HepG2 (cell line): ENCODE data around the gene GTF2E1. TPM values are rescaled to one million over a fixed set of nuclear protein-coding genes. Genes with fewer than 3 reads are reported as not detected.

Source experiments
- ARID4A ChIP-seq: sonication (generic); formaldehyde crosslinking; IDR thresholded peaks from 2 replicates; pipeline ENCODE4 v1.5.0; 2020; ENCODE audit warnings: mild to moderate bottlenecking, missing genetic modification reagents, borderline replicate concordance
- FOXJ3 ChIP-seq: sonication (generic); formaldehyde crosslinking; IDR thresholded peaks from 2 replicates; pipeline ENCODE4 v1.4.0; 2020; ENCODE audit warnings: missing genetic modification reagents, mild to moderate bottlenecking, borderline replicate concordance
- HDAC1 ChIP-seq: sonication (generic); formaldehyde crosslinking; IDR thresholded peaks from 2 replicates; pipeline ENCODE4 v1.5.1; 2020; ENCODE audit warnings: mild to moderate bottlenecking, missing genetic modification reagents
- MLXIP ChIP-seq: sonication (generic); formaldehyde crosslinking; IDR thresholded peaks from 2 replicates; pipeline ENCODE4 v1.9.0; 2021; ENCODE audit warnings: missing genetic modification reagents, borderline replicate concordance
- MYC ChIP-seq: sonication (generic); formaldehyde crosslinking; IDR thresholded peaks from 2 replicates; pipeline ENCODE4 v1.9.0; 2021; ENCODE audit warnings: missing genetic modification reagents, borderline replicate concordance
- NONO ChIP-seq, 2 experiments: fragments of 450-650 bp in 1 of 2; sonication (generic) in 1 of 2; formaldehyde crosslinking in 1 of 2; IDR thresholded peaks in 1 of 2; conservative IDR thresholded peaks in 1 of 2; 2 replicates each; pipeline versions ENCODE4 v1.6.1 to v1.8.0; 2017 to 2022; ENCODE audit warnings: mild to moderate bottlenecking in 1 of 2, missing genetic modification reagents in 1 of 2, moderate library complexity in 1 of 2
- NR2F1 ChIP-seq, 2 experiments: fragments of 450-650 bp in 1 of 2; formaldehyde crosslinking in 1 of 2; IDR thresholded peaks; 2 replicates each; pipeline versions ENCODE4 v1.5.0 to v1.6.1; 2016 to 2020; ENCODE audit warnings: mild to moderate bottlenecking in 1 of 2, missing compliant biosample characterization in 1 of 2, missing genetic modification reagents in 1 of 2, moderate library complexity in 1 of 2
- SAP130 ChIP-seq: IDR thresholded peaks from 2 replicates; pipeline ENCODE4 v1.6.1; 2016; ENCODE audit warnings: low read depth
- SRY ChIP-seq: sonication (generic); formaldehyde crosslinking; IDR thresholded peaks from 2 replicates; pipeline ENCODE4 v1.8.0; 2022; ENCODE audit warnings: mild to moderate bottlenecking, missing genetic modification reagents
- SSRP1 ChIP-seq: IDR thresholded peaks from 2 replicates; pipeline ENCODE4 v1.6.1; 2016; ENCODE audit warnings: control low read depth
- THAP7 ChIP-seq: sonication (generic); formaldehyde crosslinking; IDR thresholded peaks from 2 replicates; pipeline ENCODE4 v1.8.1; 2023; ENCODE audit warnings: mild to moderate bottlenecking, missing genetic modification reagents
- ZC3H4 ChIP-seq: sonication (generic); formaldehyde crosslinking; IDR thresholded peaks from 2 replicates; pipeline ENCODE4 v1.4.0; 2020; ENCODE audit warnings: missing genetic modification reagents, borderline replicate concordance
- ZNF160 ChIP-seq: sonication (generic); formaldehyde crosslinking; IDR thresholded peaks from 2 replicates; pipeline ENCODE4 v1.8.0; 2022; ENCODE audit warnings: mild to moderate bottlenecking, inconsistent platforms, missing genetic modification reagents
- ZNF230 ChIP-seq: sonication (generic); formaldehyde crosslinking; IDR thresholded peaks from 2 replicates; pipeline ENCODE4 v1.4.0; 2020; ENCODE audit warnings: mild to moderate bottlenecking, missing genetic modification reagents
- ZNF235 ChIP-seq: sonication (generic); formaldehyde crosslinking; IDR thresholded peaks from 2 replicates; pipeline ENCODE4 v1.8.1; 2023; ENCODE audit warnings: mild to moderate bottlenecking, missing genetic modification reagents, borderline replicate concordance
- ZNF317 ChIP-seq: sonication (generic); formaldehyde crosslinking; IDR thresholded peaks from 2 replicates; pipeline ENCODE4 v1.5.0; 2020; ENCODE audit warnings: mild to moderate bottlenecking, missing genetic modification reagents
- ZNF607 ChIP-seq: sonication (generic); formaldehyde crosslinking; IDR thresholded peaks from 2 replicates; pipeline ENCODE4 v1.5.1; 2020; ENCODE audit warnings: missing genetic modification reagents, mild to moderate bottlenecking, borderline replicate concordance
- ZZZ3 ChIP-seq: sonication (generic); formaldehyde crosslinking; IDR thresholded peaks from 2 replicates; pipeline ENCODE4 v1.4.0; 2020; ENCODE audit warnings: missing genetic modification reagents, mild to moderate bottlenecking, borderline replicate concordance
- polyA plus RNA-seq, 8 experiments: library from polyadenylated mRNA; depleted of rRNA in 3 of 8; stranded (reverse) in 7 of 8; unstranded in 1 of 8; fragments of >200 nt; fragmentation: Illumina TruSeq in 4 of 8; extraction: Trizol in 4 of 8; gene quantifications; 2 replicates each; pipeline versions ENCODE4 v1.2.1 to v1.2.3, GENCODE V29; 2011 to 2016; ENCODE audit warnings: low read depth in 4 of 8, missing spikeins in 1 of 8, mixed read lengths in 1 of 8; ENCODE audit not compliant: insufficient read depth in 1 of 8
- total RNA-seq, 5 experiments: library from RNA; depleted of rRNA; stranded (reverse); fragments of >200 nt; fragmentation: Illumina TruSeq; extraction: Trizol; gene quantifications; 2 replicates each; pipeline ENCODE4 v1.2.3, GENCODE V29; 2016; ENCODE audit warnings: low read depth in 1 of 5

The GTF2E1 gene
- total and polyA plus RNA-seq, 2 of the 13 experiments (the other 11 are each of a cell fraction or from before 2014, with no cell fraction given) = 7.7 to 21.5 TPM

- 0 out of 2 replicates have a peak, but pooled peaks have one; percentile 0 for TF ChIP-seq ZNF235
- peak; percentile 26 for TF ChIP-seq SAP130
- 0 out of 2 replicates have a peak, but pooled peaks have one; percentile 53 for TF ChIP-seq ZZZ3 (CRISPR knock-in tag)
- peak; percentile 57; the same call in 1 of the 2 replicates for TF ChIP-seq ZC3H4 (CRISPR knock-in tag)
- TF ChIP-seq SRY (CRISPR knock-in tag) = 0 out of 2 replicates have a peak, but pooled peaks have one; percentile 18
- peak in 1 of 2 experiments; percentile 37; a peak in 1 of 4 replicates for TF ChIP-seq NR2F1 (CRISPR knock-in tag; IDR thresholded peaks at IDR 0.05)
- 0 out of 2 replicates have a peak, but pooled peaks have one; percentile 53 for TF ChIP-seq MYC (CRISPR knock-in tag)
- TF ChIP-seq ZNF230 (CRISPR knock-in tag) = 0 out of 2 replicates have a peak, but pooled peaks have one; percentile 55
- peak; percentile 70 for TF ChIP-seq ZNF160 (CRISPR knock-in tag)
- 0 out of 2 replicates have a peak, but pooled peaks have one; percentile 75 for TF ChIP-seq THAP7 (CRISPR knock-in tag)
- no peak for TF ChIP-seq NONO (IDR thresholded peaks at IDR 0.05)
- 0 out of 2 replicates have a peak, but pooled peaks have one; percentile 21 for TF ChIP-seq NONO (CRISPR knock-in tag; conservative IDR thresholded peaks at IDR 0.05)
- TF ChIP-seq SSRP1 (CRISPR knock-in tag) = 0 out of 2 replicates have a peak, but pooled peaks have one; percentile 45
- no peak for TF ChIP-seq MLXIP (CRISPR knock-in tag)
- peak; percentile 59 for TF ChIP-seq HDAC1 (CRISPR knock-in tag)
- TF ChIP-seq FOXJ3 (CRISPR knock-in tag) = 0 out of 2 replicates have a peak, but pooled peaks have one; percentile 25
- peak; percentile 58; the same call in 1 of the 2 replicates for TF ChIP-seq ZNF317
- peak; percentile 58 for TF ChIP-seq ARID4A
- TF ChIP-seq ZNF607 (CRISPR knock-in tag) = 0 out of 2 replicates have a peak, but pooled peaks have one; percentile 5
These were observed 363 bp downstream of the GTF2E1 start (continued) for GRCh38 chr3:120742849-120743365.
